GM19452 (cell line): ENCODE results near the gene OTOL1.

Experiments
- ATAC-seq: cut with Tn5 transposase; IDR thresholded peaks from one replicate; pipeline ENCODE4 v1.9.1; 2021; ENCODE audit not compliant: unreplicated experiment

Gene OTOL1

DNA sequence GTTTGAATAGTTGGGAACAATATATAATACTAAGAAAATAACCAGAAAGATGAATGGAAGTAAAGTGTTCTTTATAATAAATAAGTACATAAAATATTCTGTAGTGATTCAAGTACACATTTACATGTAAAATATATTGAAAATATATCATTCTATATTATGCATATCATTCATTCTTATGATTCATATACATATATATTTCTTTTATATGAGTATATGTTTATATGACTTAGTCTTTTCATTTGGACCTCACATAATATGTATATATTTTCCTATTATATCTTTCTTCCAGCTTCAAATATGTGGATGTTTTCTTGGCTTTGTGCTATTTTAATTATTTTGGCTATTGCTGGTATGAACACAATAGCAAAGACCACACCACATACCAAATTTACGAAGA, at the start of gene OTOL1:
Gene OTOL1 (plus strand): TSS at position 301 of the 400 bp plus-strand sequence. CDS start 0 bp downstream, at position 301.
- ATAC-seq, result no peak

DNA sequence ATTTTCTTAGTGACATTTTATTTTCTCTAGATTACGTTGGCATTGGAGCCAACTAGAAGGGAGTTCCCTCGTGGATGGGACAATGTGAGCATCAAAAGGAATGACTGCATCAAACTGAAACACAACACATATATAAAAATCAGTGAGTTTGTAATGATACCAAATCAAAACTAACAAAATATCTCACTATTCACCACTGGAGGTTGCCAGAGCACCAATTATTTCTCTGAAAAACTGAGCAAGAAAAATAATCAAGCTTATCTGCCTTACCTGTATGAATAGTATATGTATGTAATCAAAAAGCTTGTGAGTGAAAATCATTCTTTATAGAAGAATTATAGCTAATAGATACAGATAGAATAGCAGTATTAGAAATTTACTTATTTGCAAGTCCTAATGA, 46.8 kb upstream of the OTOL1 start:
- ATAC-seq, result no peak

GRCh38 chr3:161452179-161452578, 44.4 kb upstream of the OTOL1 start:
- no peak for ATAC-seq

- no peak for ATAC-seq
Measured at GRCh38 chr3:161454615-161455014, 42.0 kb upstream of the OTOL1 start.

GRCh38 chr3:161455962-161456361, 40.6 kb upstream of the OTOL1 start:
- no peak for ATAC-seq

- no peak for ATAC-seq
Measured at GRCh38 chr3:161462138-161462537, 34.5 kb upstream of the OTOL1 start.

GRCh38 chr3:161471211-161471610, 25.4 kb upstream of the OTOL1 start:
- no peak for ATAC-seq

GRCh38 chr3:161474139-161474538, 22.5 kb upstream of the OTOL1 start:
- no peak for ATAC-seq

DNA sequence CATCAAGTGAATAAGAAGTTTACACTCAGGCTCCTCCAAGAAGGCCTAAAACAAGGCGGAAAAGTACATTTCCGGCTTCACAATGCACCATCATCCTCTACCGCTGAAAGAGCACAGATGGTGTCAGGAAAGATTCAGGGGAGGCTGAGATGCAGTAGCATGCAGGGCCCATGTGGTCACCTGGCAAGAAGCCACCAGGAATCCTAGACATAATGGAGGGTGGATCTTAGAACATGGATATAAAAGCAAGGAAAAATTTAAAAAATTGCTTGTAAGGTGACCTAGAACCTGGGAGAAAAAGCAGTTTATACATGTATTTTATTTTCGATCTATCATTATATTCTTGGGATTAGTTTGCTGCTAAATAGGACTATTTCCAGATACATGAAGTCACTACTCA, 21.9 kb upstream of the OTOL1 start:
- no peak for ATAC-seq

DNA sequence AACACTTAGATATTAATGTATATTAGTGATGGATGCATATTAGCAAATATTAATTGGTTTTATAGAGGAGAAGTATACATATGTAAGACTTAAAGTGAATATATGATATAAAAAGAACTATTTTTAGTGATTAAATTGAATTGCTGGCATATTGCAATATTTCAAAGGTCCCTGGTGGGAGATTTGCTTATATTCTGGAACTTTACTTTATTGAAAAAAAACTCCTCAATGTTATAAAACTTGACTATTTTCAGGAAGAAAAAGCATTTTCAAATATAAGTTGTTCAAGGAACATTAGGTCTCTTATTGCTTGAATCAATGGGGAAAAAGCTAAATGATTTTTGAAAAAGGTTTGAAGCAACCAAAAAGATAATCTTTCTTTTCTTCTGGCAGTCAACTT, 21.4 kb upstream of the OTOL1 start:
- no peak for ATAC-seq

DNA sequence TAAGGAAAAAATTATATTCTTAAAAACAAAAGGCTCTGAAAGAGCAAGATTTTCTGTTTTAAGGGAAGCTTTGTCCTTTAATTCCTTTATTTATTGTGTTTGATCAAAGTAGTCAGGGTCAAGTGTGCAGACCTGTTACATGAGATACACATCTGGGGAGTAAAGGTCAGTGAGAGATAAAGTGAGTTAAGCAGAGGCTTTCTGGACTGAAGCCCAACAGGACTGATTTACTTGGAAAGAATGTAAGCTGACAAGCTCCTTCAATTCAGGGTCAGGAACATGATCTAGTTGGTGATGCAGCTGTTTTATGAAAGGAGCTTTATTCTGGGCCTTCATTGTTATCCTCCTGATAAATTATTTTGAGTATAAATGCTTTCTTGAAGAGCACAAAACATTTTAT, 20.7 kb upstream of the OTOL1 start:
- no peak for ATAC-seq

DNA sequence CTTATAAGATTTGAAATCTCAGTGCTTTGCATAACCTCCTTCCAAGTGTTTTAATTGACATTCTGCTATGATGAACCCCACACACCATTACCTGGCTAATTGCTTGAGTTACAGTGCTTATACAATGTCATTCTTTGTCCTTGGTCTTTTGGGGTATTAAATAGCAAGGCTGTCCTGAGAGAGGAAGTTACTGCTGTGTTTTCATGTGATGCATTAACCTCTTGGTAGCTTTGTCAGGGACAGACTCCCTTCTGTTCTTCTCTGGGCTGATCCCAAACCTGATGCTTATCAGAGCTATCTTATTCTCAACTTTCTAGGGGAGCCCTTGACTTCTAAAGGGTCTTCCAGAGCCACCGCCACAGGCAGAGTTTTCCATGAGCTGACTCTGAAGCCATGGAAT, 12.4 kb upstream of the OTOL1 start:
- no peak for ATAC-seq

DNA sequence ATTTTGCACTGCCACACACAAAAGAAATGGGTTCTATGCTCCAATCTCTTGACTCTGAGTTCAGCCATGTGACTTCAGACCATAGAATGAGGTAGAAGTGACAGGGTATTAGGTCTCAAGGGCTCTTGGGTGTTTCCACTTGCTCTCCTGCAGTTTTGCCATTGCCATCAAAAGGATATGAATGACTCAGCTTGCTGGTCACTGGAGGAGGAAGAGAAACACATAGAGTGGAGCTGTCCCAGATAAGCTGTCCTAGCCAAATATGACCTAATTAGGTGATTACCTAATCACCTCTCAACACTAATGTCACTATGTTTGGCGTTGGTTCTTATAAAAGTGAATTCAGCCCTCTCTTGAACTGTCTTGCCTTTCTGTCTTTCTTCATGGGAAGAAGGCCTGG, 8.3 kb upstream of the OTOL1 start:
- peak; percentile 55 for ATAC-seq

- peak; percentile 92 for ATAC-seq
Measured at GRCh38 chr3:161489395-161489794, 7.2 kb upstream of the OTOL1 start.

GRCh38 chr3:161490845-161491244, 5.8 kb upstream of the OTOL1 start:
- ATAC-seq, result peak; percentile 47

DNA sequence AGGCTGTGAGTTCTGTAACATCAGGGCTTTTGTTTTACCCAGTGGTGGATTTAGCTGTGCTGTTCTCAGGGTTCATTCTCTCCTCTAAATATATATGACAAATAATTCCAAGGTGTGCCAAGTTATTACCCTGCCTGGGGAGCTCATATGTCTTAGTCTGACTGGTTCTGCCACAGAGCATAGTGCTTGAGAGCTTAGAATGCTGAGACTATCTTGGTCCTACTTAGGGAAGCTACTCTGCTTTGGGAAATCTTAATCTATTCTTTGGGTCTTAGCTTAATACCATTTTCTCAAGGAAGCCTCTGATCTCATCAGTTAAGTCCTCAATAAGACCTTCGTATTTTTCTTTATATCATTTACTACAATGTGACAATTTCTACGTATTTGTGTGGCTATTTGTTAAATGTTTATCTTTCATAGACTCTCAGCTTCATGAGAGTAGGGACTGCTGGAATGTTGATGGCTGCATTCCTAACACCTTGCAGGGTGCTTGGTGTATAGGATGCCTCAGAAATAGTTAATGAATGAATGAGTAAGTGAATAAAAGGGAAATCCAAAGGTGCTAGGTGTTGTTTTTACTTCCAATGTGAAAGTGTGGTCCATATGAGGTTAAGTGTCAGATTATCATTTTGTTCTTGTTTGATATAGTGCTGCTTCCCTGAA, 1.8 kb downstream of the OTOL1 start:
- ATAC-seq, result no peak

- no peak for ATAC-seq
Measured at GRCh38 chr3:161500068-161500796, 3.6 kb downstream of the OTOL1 start.

DNA sequence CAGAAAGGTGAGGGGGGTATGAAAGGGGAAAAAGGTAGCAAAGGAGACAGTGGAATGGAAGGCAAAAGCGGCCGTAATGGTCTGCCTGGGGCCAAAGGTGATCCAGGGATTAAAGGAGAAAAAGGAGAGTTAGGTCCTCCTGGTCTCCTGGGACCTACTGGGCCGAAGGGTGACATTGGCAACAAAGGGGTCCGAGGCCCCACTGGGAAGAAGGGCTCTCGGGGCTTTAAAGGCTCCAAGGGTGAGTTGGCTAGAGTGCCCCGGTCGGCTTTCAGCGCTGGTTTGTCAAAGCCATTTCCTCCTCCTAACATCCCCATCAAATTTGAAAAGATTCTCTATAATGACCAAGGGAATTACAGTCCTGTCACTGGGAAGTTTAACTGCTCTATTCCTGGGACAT, 6.7 kb downstream of the OTOL1 start:
- no peak for ATAC-seq

DNA sequence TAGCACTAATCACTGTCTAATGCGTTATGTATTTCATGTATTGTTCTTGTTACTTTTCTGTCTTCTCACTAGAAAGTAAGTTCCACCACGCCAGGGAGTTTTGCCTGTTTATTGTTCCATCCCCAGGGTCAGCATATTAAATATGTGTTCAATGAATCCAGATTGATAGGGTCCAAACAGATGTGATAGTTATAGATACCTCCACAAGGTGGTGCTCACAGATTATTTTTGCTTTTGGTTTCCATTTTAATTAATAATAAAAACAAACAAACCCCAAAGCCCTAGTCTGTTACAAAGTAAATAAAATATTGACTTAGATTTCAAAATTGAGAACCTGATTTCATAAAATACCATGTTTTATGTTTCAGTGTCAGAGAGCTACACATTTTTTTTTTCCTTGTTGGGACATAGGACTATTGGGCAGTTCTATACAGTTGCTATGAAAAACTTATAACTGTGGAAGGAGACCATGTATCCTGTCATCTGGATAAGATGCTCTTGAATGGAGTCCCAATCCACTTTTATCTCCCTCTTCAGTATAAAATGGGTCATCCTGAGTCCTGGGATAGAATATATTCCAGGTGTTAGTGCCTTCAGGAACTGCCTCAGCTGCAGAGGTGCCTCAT, 12.4 kb downstream of the OTOL1 start:
- ATAC-seq, result peak; percentile 75

GRCh38 chr3:161510510-161511260, 14.1 kb downstream of the OTOL1 start:
- ATAC-seq, result no peak

DNA sequence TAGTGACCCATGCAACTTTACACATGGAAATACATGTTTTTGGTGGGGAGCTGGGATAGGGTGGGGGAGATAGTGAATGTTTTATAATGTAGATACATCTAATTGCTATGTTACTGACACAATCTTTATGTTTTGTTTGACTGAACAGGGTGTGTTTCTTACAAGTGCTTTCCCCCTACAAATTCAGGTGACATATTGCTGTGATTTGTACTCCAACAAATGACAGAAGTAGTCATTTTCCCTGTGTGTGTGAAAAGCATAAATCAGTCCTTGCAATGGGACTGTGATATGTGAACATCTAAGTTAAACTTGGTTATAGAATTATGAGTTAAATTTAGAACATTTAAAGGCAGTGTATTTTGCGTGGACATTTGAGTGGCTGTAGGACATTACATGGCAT, 27.3 kb downstream of the OTOL1 start:
- no peak for ATAC-seq

DNA sequence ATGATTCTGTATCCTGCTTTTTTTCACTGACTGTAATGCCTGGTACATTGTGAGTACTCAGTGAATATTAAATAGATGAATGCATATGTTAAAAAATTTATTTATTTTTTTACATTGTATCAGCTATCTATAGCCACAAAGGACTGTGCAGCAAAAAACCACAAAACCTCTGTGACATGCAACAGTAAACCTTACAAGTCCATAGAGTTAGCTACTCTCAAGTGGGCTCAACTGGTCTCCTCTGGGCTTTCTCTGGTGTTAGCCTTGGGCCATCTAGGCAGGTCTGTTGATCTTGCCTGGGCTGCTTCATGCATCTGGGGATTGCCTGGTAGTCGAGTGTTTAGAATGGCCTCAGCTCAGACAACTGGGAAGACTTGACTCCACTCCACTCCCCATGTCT, 35.3 kb downstream of the OTOL1 start:
- no peak for ATAC-seq
